GM12878 (cell line): ENCODE measurements around the gene BSN. TPM values are rescaled to one million over a fixed set of nuclear protein-coding genes. Genes with fewer than 3 reads are reported as not detected.
"Not testable (repeated sequence)": the region's sequence is repeated elsewhere in the genome, so short reads cannot be mapped to it uniquely, and the experiment has no call there.

ENCODE experiments used
- ATAC-seq: fragments of 200-7000 bp; cut with Tn5 transposase; 3 replicates; pipeline ENCODE4 v1.9.1; 2020; ENCODE audit warnings: mild to moderate bottlenecking, moderate library complexity
- BruUV-seq: library from RNA; stranded (reverse); fragments of 400-500 nt; replicated peaks from 2 replicates; lab custom pipeline; 2021; lab: Mats Ljungman, UMichigan
- CTCF ChIA-PET: fragments of 300-600 bp; sonication (Branson Sonifier 250); formaldehyde crosslinking; extraction: SDS; loops from one replicate; lab custom pipeline; 2021; ENCODE audit warnings: inconsistent platforms; lab: Yijun Ruan, JAX
- POLR2A ChIA-PET: fragments of 350-600 bp; formaldehyde crosslinking; extraction: SDS; loops from one replicate; lab custom pipeline; 2021; ENCODE audit warnings: inconsistent platforms; lab: Charles Lee
- RAD21 ChIA-PET: fragments of 300-600 bp; sonication (Branson Sonifier 250); formaldehyde crosslinking; loops from one replicate; lab custom pipeline; 2023; ENCODE audit warnings: antibody characterized with exemption; ENCODE audit not compliant: unreplicated experiment; lab: Charles Lee
- SMC1A ChIA-PET: fragments of 300-600 bp; sonication (Branson Sonifier 250); formaldehyde crosslinking; loops from one replicate; lab custom pipeline; 2023; ENCODE audit not compliant: unreplicated experiment, uncharacterized antibody; lab: Charles Lee
- DNase-seq: peaks from one replicate; pipeline ENCODE4 v3.0.0-alpha.2; 2011; ENCODE audit warnings: low read depth, low spot score
- FAIRE-seq: peaks from 3 replicates; lab custom pipeline; 2011; peaks lifted over from hg19 to GRCh38; lab: Jason Lieb, UNC
- H2AFZ ChIP-seq: 2 replicates; pipeline ENCODE4 v1.6.0; 2011; ENCODE audit warnings: low read depth, low read length, control low read depth; ENCODE audit not compliant: control insufficient read depth
- H3K27ac ChIP-seq: 2 replicates; pipeline ENCODE4 v1.5.1; 2011; ENCODE audit warnings: control low read depth; ENCODE audit not compliant: control insufficient read depth, insufficient read depth
- H3K27me3 ChIP-seq, 2 experiments: replicated peaks in 1 of 2; 2 replicates each; pipeline versions ENCODE4 v1.6.0 to v1.6.1; 2011; ENCODE audit warnings: low read length in 1 of 2; ENCODE audit not compliant: control insufficient read depth in 2 of 2, insufficient read depth in 2 of 2
- H3K36me3 ChIP-seq, 2 experiments: 2 replicates each; pipeline ENCODE4 v1.5.1; 2011; ENCODE audit warnings: low read length in 1 of 2; ENCODE audit not compliant: control insufficient read depth in 2 of 2, insufficient read depth in 2 of 2
- H3K4me1 ChIP-seq: 2 replicates; pipeline ENCODE4 v1.6.1; 2011; ENCODE audit warnings: mild to moderate bottlenecking, low read length, moderate library complexity, mixed read lengths; ENCODE audit not compliant: control insufficient read depth, insufficient read depth
- H3K4me2 ChIP-seq: 2 replicates; pipeline ENCODE4 v1.6.0; 2011; ENCODE audit warnings: control low read depth; ENCODE audit not compliant: control insufficient read depth, insufficient read depth
- H3K4me3 ChIP-seq: fragments of 200-600 bp; sonication (generic); 2 replicates; pipeline ENCODE4 v1.5.1; 2016
- H3K79me2 ChIP-seq: 2 replicates; pipeline ENCODE4 v1.6.0; 2011; ENCODE audit warnings: low read length; ENCODE audit not compliant: control insufficient read depth, insufficient read depth
- H3K9ac ChIP-seq: 2 replicates; pipeline ENCODE4 v1.8.0; 2011; ENCODE audit warnings: low read length, control low read depth, mixed read lengths; ENCODE audit not compliant: control insufficient read depth, insufficient read depth
- H3K9me3 ChIP-seq: replicated peaks from 3 replicates; pipeline ENCODE4 v1.5.1; 2011; ENCODE audit warnings: mild to moderate bottlenecking, low read length; ENCODE audit not compliant: control insufficient read depth, insufficient read depth
- H4K20me1 ChIP-seq: 2 replicates; pipeline ENCODE4 v1.6.0; 2011; ENCODE audit not compliant: control insufficient read depth, insufficient read depth
- HCFC1 ChIP-seq: fragments of 150-350 bp; IDR thresholded peaks from 2 replicates; pipeline ENCODE4 v1.6.1; 2014; ENCODE audit warnings: low read length
- KLF5 ChIP-seq: fragments of 450-650 bp; IDR thresholded peaks from 2 replicates; pipeline ENCODE4 v1.6.1; 2014; ENCODE audit warnings: mild to moderate bottlenecking; ENCODE audit not compliant: partially characterized antibody
- RBBP5 ChIP-seq: fragments of 200-600 bp; sonication (generic); conservative IDR thresholded peaks from 2 replicates; pipeline ENCODE4 v1.6.1; 2016
- SMAD1 ChIP-seq: fragments of 450-650 bp; IDR thresholded peaks from 2 replicates; pipeline ENCODE4 v1.6.1; 2018; ENCODE audit warnings: mild to moderate bottlenecking, low read depth; ENCODE audit not compliant: partially characterized antibody
- WGBS: methylation state at CpG from one replicate; pipeline ENCODE4 v1.1.6; 2016; ENCODE audit warnings: low lambda C conversion rate; ENCODE audit not compliant: insufficient replicate concordance, insufficient coverage; ENCODE audit errors: missing lambda C conversion rate; 5-methylcytosine and 5-hydroxymethylcytosine counted together
- in situ Hi-C: fragments of 300-500 bp; cut with MboI; formaldehyde crosslinking; loops from 9 replicates; pipeline ENCODE4 v1.14.3; 2018; ENCODE audit warnings: mixed read lengths
- intact Hi-C: fragments of 100-400 bp; cut with micrococcal nuclease; formaldehyde crosslinking; loops from one replicate; pipeline ENCODE4 v1.14.2; 2022; ENCODE audit not compliant: unreplicated experiment
- polyA plus RNA-seq, 11 experiments: library from polyadenylated mRNA; depleted of rRNA in 4 of 11; unstranded in 6 of 11; stranded (reverse) in 5 of 11; fragments of >200 nt; fragmentation: Nextera tagmentation in 4 of 11; fragmentation: Illumina TruSeq in 1 of 11; extraction: Ambion mirVana in 4 of 11; extraction: Trizol in 1 of 11; gene quantifications; 1 replicate in 1 of 11; 2 replicates in 10 of 11; pipeline versions ENCODE4 v1.2.1 to v1.2.3, GENCODE V29; 2011 to 2016; ENCODE audit warnings: inconsistent platforms in 2 of 11, missing spikeins in 2 of 11, low read depth in 1 of 11
- total RNA-seq, 4 experiments: library from RNA; depleted of rRNA in 3 of 4; stranded (reverse); fragments of >200 nt in 3 of 4; fragmentation: Illumina TruSeq in 1 of 4; extraction: Trizol in 1 of 4; gene quantifications; 2 replicates each; pipeline versions ENCODE4 v1.2.1 to v1.2.3, GENCODE V29; 2013 to 2021
- TF ChIP-seq, protein P1 (sequence below): fragments of 150-350 bp; IDR thresholded peaks from 2 replicates; pipeline ENCODE4 v1.6.1; 2014; ENCODE audit warnings: mild to moderate bottlenecking, low read depth, low read length

The BSN gene
- total and polyA plus RNA-seq, 10 of the 15 experiments (the other 5 are each of a cell fraction or from before 2014, with no cell fraction given) = under 0.01 to 0.19 (median 0.05) TPM; not detected in 1

DNA sequence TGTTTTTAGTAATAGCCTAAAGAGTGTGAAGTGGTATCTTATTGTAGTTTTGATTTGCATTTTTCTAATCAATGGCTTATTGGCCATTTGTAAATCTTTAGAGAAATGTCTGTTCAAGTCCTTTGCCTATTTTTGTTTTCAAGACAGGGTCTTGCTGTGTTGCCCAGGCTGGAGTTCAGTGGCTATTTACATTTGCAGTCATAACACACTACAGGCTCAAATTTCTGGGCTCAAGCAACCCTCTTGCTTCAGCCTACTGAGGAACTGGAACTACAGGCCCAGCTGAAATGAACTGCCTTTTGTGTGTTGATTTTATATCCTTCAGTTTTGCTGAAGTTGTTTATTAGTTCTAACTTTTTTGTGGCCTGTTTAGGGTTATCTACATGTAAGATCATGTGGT lies 27.9 kb downstream of the BSN start:
- in situ Hi-C loops = no loop called here
- no TSS peak for BruUV-seq
- CTCF ChIA-PET = interaction anchor here (0.6 to 2.1 kb wide), 3 partner anchors 15 to 336 kb away, joined by 3 to 5 read pairs (median 3); no protein-coding TSS in a partner anchor
- Histone ChIP-seq H3K4me3 (no peak overlapping the region), H3K79me2 (no peaks in the 10 kb centered on the region), H3K27me3 (no peaks in the 10 kb centered on the region), H3K4me1 (no peaks in the 10 kb centered on the region), H3K4me2 (no peak overlapping the region), H3K36me3 (no peaks in the 10 kb centered on the region), H3K27ac (no peak overlapping the region), H2AFZ (no peak overlapping the region), H4K20me1 (no peaks in the 10 kb centered on the region), H3K9ac (no peak overlapping the region), H3K9me3 (no peaks in the 10 kb centered on the region)
- intact Hi-C loops = no loop called here
- RAD21 ChIA-PET = no interaction called here
- FAIRE-seq = no peak
- no peak for DNase-seq
- no peak for TF ChIP-seq SMAD1
- TF ChIP-seq, protein P1, sequence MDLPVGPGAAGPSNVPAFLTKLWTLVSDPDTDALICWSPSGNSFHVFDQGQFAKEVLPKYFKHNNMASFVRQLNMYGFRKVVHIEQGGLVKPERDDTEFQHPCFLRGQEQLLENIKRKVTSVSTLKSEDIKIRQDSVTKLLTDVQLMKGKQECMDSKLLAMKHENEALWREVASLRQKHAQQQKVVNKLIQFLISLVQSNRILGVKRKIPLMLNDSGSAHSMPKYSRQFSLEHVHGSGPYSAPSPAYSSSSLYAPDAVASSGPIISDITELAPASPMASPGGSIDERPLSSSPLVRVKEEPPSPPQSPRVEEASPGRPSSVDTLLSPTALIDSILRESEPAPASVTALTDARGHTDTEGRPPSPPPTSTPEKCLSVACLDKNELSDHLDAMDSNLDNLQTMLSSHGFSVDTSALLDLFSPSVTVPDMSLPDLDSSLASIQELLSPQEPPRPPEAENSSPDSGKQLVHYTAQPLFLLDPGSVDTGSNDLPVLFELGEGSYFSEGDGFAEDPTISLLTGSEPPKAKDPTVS = no peak
- TF ChIP-seq RBBP5 = no peak
- TF ChIP-seq HCFC1 = no peak
- no peak for TF ChIP-seq KLF5
- ATAC-seq = no peak
- SMC1A ChIA-PET = no interaction called here
- POLR2A ChIA-PET = no interaction called here

DNA sequence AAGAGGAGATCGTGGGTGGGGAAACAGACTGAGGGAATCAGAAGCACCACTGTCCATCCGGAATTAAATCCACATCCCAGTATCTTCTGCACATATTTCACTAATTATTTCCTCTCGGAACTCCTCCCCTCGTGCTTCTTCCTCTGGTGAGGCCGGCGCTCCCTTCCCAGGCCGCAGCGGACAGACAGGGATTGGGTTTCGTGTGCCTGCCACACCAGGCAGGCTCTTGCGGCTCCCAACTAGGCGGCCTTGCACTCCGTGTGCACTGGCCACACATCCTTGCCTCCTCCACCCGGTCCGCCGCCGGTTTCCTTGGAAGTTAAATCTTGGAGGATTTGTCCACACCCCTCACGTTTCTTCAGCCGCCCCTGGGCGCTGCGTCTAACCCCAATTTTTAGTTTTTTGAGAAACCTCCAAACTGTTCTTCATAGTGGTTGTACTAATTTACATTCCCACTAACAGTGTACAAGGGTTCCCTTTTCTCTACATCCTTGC lies 31.0 kb downstream of the BSN start:
- CTCF ChIA-PET, RAD21 ChIA-PET, intact Hi-C loops, H3K4me2 ChIP-seq, FAIRE-seq, H3K36me3 ChIP-seq, H2AFZ ChIP-seq, POLR2A ChIA-PET, H3K4me1 ChIP-seq, H3K9me3 ChIP-seq, BruUV-seq, H3K9ac ChIP-seq, H3K4me3 ChIP-seq, ATAC-seq, DNase-seq, SMC1A ChIA-PET, H3K27me3 ChIP-seq, H3K27ac ChIP-seq, H4K20me1 ChIP-seq, in situ Hi-C loops, H3K79me2 ChIP-seq: not testable (repeated sequence)
- 76% methylated on average over 20 of the region's 20 CpGs for whole genome bisulfite sequencing
